Neural cell (in vitro differentiated cells): ENCODE results near the gene GLI2. TPM values are rescaled to one million over a fixed set of nuclear protein-coding genes. Genes with fewer than 3 reads are reported as not detected.

ENCODE experiments used
- H2AFZ ChIP-seq: fragments of 200-600, 300-800 bp; sonication (generic), shearing (Covaris generic); 2 replicates; pipeline ENCODE4 v1.6.0; 2014; ENCODE audit warnings: low read depth, mild to moderate bottlenecking, antibody characterized with exemption, low read length, moderate library complexity
- H3F3A ChIP-seq: fragments of 200-600 bp; shearing (Covaris generic); 2 replicates; pipeline ENCODE4 v1.6.1; 2016; ENCODE audit warnings: mild to moderate bottlenecking, moderate library complexity, mixed read lengths, antibody characterized with exemption, low read length; ENCODE audit not compliant: insufficient read depth, poor library complexity, severe bottlenecking
- H3K27ac ChIP-seq: fragments of 200-600, 300-800 bp; sonication (generic), shearing (Covaris generic); 2 replicates; pipeline ENCODE4 v1.5.1; 2014; ENCODE audit warnings: mild to moderate bottlenecking, low read length, moderate library complexity
- H3K27me3 ChIP-seq: fragments of 300-800, 200-600 bp; sonication (generic), shearing (Covaris generic); 2 replicates; pipeline ENCODE4 v1.6.0; 2014; ENCODE audit warnings: mild to moderate bottlenecking, low read depth, low read length, moderate library complexity; ENCODE audit not compliant: insufficient read depth
- H3K36me3 ChIP-seq: fragments of 300-800, 200-600 bp; sonication (generic), shearing (Covaris generic); 2 replicates; pipeline ENCODE4 v1.5.1; 2014; ENCODE audit warnings: mild to moderate bottlenecking, antibody characterized with exemption, low read length, moderate library complexity; ENCODE audit not compliant: insufficient read depth
- H3K4me2 ChIP-seq: fragments of 300-800, 200-600 bp; sonication (generic), shearing (Covaris generic); 2 replicates; pipeline ENCODE4 v1.6.0; 2014; ENCODE audit warnings: mild to moderate bottlenecking, low read length
- H3K4me3 ChIP-seq: fragments of 300-800, 200-600 bp; sonication (generic), shearing (Covaris generic); 2 replicates; pipeline ENCODE4 v1.5.1; 2014; ENCODE audit warnings: mild to moderate bottlenecking, low read length, moderate library complexity
- H3K79me2 ChIP-seq: fragments of 200-600 bp; shearing (Covaris generic); replicated peaks from 2 replicates; pipeline ENCODE4 v1.6.0; 2014; ENCODE audit warnings: mild to moderate bottlenecking, low read length, moderate library complexity; ENCODE audit not compliant: insufficient read depth
- H3K9ac ChIP-seq: fragments of 300-800, 200-600 bp; sonication (generic), shearing (Covaris generic); 2 replicates; pipeline ENCODE4 v1.6.1; 2016; ENCODE audit warnings: mild to moderate bottlenecking, low read length, mixed read lengths
- H3K9me2 ChIP-seq: fragments of 200-600 bp; shearing (Covaris generic); 2 replicates; pipeline ENCODE4 v1.6.1; 2016; ENCODE audit warnings: mild to moderate bottlenecking, low read length, mixed read lengths; ENCODE audit not compliant: insufficient read depth
- H3K9me3 ChIP-seq: fragments of 200-600, 300-800 bp; sonication (generic), shearing (Covaris generic); 2 replicates; pipeline ENCODE4 v1.6.1; 2016; ENCODE audit warnings: mild to moderate bottlenecking, mixed run types, low read length, moderate library complexity, mixed read lengths
- H4K20me1 ChIP-seq: fragments of 200-600 bp; shearing (Covaris generic); 2 replicates; pipeline ENCODE4 v1.6.1; 2016; ENCODE audit warnings: mild to moderate bottlenecking, mixed run types; ENCODE audit not compliant: insufficient read depth
- CTCF ChIP-seq: fragments of 450-650 bp; IDR thresholded peaks from 2 replicates; pipeline ENCODE4 v1.5.1; 2014; ENCODE audit warnings: antibody characterized with exemption, mild to moderate bottlenecking, moderate library complexity; ENCODE audit not compliant: poor library complexity, severe bottlenecking
- EP300 ChIP-seq: fragments of 450-650 bp; conservative IDR thresholded peaks from 2 replicates; pipeline ENCODE4 v1.6.1; 2014; ENCODE audit warnings: antibody characterized with exemption, mild to moderate bottlenecking, moderate library complexity; ENCODE audit not compliant: poor library complexity, severe bottlenecking
- EZH2 ChIP-seq: fragments of 200-600, 300-800 bp; shearing (Covaris generic), sonication (generic); IDR thresholded peaks from 2 replicates; pipeline ENCODE4 v1.6.1; 2014; ENCODE audit warnings: antibody characterized with exemption, low read length, borderline replicate concordance, mild to moderate bottlenecking; ENCODE audit not compliant: insufficient read depth, poor library complexity, severe bottlenecking
- MXI1 ChIP-seq: fragments of 450-650 bp; conservative IDR thresholded peaks from 2 replicates; pipeline ENCODE4 v1.6.1; 2014; ENCODE audit warnings: antibody characterized with exemption, mild to moderate bottlenecking; ENCODE audit not compliant: poor library complexity, severe bottlenecking
- POLR2AphosphoS5 ChIP-seq: IDR thresholded peaks from 2 replicates; pipeline ENCODE4 v1.6.1; 2012
- RAD21 ChIP-seq: fragments of 450-650 bp; conservative IDR thresholded peaks from 2 replicates; pipeline ENCODE4 v1.6.1; 2014; ENCODE audit warnings: antibody characterized with exemption, mild to moderate bottlenecking, moderate library complexity
- REST ChIP-seq: IDR thresholded peaks from 2 replicates; pipeline ENCODE4 v1.6.1; 2012; ENCODE audit warnings: borderline replicate concordance
- SMC3 ChIP-seq: fragments of 450-650 bp; conservative IDR thresholded peaks from 2 replicates; pipeline ENCODE4 v1.6.1; 2014; ENCODE audit warnings: antibody characterized with exemption, mild to moderate bottlenecking, moderate library complexity; ENCODE audit not compliant: poor library complexity
- TAF1 ChIP-seq: IDR thresholded peaks from 2 replicates; pipeline ENCODE4 v1.6.1; 2012; ENCODE audit warnings: low read depth
- polyA plus RNA-seq: library from polyadenylated mRNA; depleted of rRNA; stranded (reverse); fragments of >200 nt; gene quantifications from 2 replicates; pipeline ENCODE4 v1.2.3, GENCODE V29; 2014

GLI2 gene
- polyA plus RNA-seq, 1 donor from 2014 or later, result 0.14 TPM

GRCh38 chr2:120759543-120760331, 24.1 kb downstream of the GLI2 start:
- H2AFZ ChIP-seq, result no peak overlapping the region
- no peak overlapping the region for H3K9ac ChIP-seq
- TF ChIP-seq SMC3, result no peak
- no peak for TF ChIP-seq POLR2AphosphoS5
- no peak for TF ChIP-seq TAF1
- no peak for TF ChIP-seq EP300
- no peak for TF ChIP-seq MXI1
- TF ChIP-seq REST, result no peak
- TF ChIP-seq RAD21, result no peak
- TF ChIP-seq CTCF, result no peak
- TF ChIP-seq EZH2, result no peak
- H3K9me3 ChIP-seq, result no peaks in the 10 kb centered on the region
- no peaks in the 10 kb centered on the region for H4K20me1 ChIP-seq
- no peak overlapping the region for H3K4me3 ChIP-seq
- H3F3A ChIP-seq, result no peaks in the 10 kb centered on the region
- H3K27me3 ChIP-seq, result no peaks in the 10 kb centered on the region
- H3K79me2 ChIP-seq, result peaks cover 64% of the 10 kb centered on the region
- H3K4me2 ChIP-seq, result no peak overlapping the region
- H3K36me3 ChIP-seq, result no peaks in the 10 kb centered on the region
- H3K9me2 ChIP-seq, result no peaks in the 10 kb centered on the region
- H3K27ac ChIP-seq, result no peak overlapping the region

- no peak overlapping the region for H3K9ac ChIP-seq
- H2AFZ ChIP-seq, result no peak overlapping the region
- H3K79me2 ChIP-seq, result peaks cover 64% of the 10 kb centered on the region
- TF ChIP-seq RAD21, result no peak
- H3K4me3 ChIP-seq, result no peak overlapping the region
- H3K27me3 ChIP-seq, result no peaks in the 10 kb centered on the region
- H3K27ac ChIP-seq, result no peak overlapping the region
- no peaks in the 10 kb centered on the region for H3F3A ChIP-seq
- H3K9me2 ChIP-seq, result no peaks in the 10 kb centered on the region
- H4K20me1 ChIP-seq, result no peaks in the 10 kb centered on the region
- H3K4me2 ChIP-seq, result no peak overlapping the region
- no peaks in the 10 kb centered on the region for H3K36me3 ChIP-seq
- H3K9me3 ChIP-seq, result no peaks in the 10 kb centered on the region
Observed at GRCh38 chr2:120760446-120761135, 24.9 kb downstream of the GLI2 start.
